DMS 273 (cell line): ENCODE results near the gene NTRK2.

Experiments used
- DNase-seq: peaks from one replicate; lab custom pipeline; 2025; ENCODE audit not compliant: unreplicated experiment; lab: John Stamatoyannopoulos, UW

The NTRK2 gene

DNA sequence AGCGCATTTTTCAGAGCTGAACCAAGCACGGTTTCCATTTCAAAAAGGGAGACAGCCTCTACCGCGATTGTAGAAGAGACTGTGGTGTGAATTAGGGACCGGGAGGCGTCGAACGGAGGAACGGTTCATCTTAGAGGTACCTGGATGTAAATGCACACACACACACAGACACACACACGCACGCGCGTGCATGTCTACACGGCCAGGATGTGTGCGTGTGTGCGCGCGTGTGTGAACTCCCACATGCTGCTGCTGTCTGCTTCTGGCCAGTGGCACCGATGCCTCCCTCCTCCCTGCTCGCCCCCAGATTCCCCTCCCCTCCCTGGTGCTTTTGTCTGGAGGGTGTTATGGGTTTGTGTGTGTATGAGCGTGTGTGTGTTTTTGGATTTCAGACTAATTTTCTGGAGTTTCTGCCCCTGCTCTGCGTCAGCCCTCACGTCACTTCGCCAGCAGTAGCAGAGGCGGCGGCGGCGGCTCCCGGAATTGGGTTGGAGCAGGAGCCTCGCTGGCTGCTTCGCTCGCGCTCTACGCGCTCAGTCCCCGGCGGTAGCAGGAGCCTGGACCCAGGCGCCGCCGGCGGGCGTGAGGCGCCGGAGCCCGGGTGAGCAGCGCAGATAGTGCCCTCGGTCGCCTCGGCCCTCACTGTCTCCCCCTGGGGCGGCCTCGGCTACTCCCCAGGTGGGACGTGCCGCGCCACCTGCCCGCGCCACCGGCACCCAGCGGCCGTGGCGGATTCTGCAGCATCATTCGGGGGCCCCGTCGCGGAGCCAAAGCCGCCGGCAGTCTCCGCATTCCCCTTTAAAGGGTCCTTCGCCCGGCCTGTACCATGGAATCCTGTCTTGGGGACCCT, at the start of gene NTRK2:
Gene NTRK2 (plus strand): TSS at position 442 of the 850 bp plus-strand sequence. CDS start 1,020 bp downstream, outside the sequence.
- peak; percentile 62 for DNase-seq

DNA sequence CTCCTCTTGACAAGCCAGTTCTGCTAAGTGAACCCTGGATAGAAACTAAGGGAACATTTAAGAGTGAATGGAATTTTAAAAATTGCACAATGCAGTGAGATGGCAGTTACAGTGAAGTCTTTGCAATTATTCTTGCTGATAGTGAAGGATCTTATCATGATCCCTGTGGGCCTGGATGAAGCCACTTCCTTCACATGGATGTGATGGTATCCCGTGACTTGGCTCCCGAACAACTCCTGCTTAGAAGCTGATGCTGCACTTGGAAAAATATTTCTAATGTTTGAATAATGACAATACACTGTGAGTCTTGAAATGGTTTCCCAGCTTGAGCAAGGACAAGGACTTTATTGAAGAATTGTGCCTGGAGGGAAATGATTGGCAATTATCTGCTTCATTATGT, 49.2 kb upstream of the NTRK2 start:
- no peak for DNase-seq

DNA sequence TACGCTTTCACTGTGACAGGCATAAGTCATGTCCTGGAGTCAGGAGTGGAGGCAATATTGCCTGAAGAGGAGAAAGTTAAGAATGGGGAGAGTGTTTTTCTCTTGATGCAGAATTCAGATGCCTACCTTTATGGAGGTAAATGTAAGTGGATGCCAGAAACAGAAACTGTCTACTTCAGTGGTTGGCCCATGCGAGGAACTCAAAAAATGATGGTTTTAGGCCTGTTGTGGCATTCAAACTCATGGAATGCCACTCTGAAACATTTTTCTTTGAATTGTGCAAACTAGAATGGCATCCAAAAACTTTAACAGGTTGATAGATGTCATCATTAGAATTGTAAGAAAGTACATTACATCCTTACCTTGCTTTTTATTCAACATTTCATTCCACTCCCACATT, 47.7 kb upstream of the NTRK2 start:
- no peak for DNase-seq

DNA sequence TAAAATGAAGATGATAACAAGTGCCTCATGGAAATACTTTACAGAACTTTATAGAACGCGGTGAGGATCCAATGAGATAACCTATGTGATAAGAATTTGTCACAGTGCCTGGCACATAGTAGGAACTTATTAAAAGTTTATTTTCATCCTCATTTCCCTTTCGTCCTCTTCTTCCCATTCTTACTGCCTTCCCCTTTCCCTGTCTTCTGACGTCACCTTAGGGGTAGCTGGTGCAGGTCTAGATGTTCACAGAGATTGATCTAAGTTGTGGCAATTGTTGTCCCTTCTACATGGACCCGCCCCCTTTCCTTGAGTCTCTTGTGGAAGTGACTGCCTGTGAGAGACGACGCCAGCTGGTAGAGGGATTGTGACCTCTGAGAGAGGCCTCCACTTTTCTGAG, 46.5 kb upstream of the NTRK2 start:
- DNase-seq, result no peak

DNA sequence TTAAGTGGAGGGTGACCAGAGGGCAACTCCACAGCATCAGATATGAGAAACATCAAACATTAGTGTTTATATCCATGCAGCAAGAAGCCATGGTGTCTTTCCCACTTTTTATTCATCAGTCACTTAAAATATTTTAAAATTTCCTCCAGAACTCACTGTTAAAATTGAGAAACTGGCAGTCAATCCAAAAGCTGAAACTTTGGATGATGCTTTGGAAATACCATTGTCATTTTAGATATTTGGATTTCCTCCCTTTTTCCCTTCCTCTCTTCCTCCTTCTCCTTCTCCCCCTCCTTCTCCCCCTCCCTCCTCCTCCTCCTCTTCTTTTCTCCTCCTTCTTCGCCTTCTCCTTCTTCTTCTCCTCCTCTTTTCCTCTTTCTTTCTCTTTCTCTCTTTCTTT, 33.1 kb upstream of the NTRK2 start:
- DNase-seq, result no peak

DNA sequence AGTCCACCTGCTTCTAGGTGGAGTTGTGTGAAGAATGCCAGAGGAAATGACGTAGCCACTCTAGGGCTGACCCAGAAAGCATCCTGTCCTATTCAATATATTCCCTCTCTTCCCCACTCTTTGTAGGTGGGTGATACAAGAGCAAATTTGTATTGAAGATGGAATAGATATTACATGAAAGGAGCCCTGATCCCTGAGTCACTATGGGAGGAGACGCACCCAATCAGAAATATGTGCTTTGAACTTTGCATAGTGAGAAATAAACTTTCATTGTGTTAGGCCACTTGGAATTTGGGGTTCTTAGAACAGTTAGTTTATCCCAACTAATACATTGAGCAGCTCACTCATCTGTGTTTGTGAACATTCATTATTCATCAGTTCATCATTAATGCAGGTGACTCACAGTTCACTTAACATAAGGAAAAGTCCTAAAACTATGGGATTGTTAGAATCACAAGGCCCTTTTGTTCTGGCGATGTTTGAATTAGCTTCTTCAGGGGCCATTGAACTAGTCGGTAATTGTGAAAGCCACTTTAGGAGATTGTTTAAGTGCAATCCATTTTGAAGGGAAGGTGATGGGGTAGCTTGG, 26.9 kb upstream of the NTRK2 start:
- no peak for DNase-seq

DNA sequence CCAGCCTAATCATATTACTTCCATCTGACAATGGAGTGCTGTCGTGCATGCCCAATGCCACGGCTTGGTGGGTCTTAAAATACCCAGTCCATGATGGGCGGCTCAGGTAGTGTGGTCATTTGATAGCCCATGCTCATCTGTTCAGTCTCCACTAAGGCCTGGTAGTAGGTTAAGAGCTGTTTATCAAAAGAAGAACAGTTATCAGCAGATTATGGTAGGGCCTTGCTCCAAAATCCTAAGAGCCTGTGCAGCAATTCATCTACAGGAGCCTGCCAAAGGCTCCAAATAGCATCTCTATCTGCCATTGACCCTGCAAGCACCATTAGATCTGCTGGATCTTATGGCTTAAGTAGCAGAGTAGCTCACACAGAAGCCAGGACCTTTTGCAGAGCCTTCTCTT, 21.8 kb upstream of the NTRK2 start:
- no peak for DNase-seq

DNA sequence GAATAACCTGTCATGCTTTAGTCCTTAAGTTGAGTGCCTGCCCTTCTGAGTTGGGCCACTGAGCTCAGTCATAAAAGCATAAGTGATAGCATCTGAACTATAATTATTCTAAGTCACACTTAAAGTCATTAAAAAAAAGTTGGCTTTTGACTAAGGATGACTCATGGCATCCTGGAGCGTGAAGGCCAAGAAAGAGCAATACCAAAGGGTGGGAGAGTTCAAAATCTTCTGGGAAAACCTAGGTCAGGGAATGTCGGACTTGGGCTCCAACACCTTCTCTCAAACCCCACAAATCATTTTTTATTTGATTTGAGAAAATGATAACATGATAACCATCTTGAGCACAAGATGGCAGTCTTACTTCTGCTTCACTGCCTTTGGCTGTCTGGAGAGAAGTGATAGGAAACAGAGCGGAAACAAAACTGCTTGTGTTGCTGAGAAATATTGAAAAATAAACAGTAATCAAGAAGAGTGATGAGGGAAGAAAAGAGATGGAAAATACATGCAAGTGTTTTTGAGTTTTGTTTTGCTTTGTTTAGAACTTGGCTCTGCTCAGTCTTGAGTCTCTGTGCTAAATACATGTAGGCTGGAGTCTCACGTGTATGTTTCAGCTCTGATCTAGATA, 16.9 kb upstream of the NTRK2 start:
- no peak for DNase-seq

DNA sequence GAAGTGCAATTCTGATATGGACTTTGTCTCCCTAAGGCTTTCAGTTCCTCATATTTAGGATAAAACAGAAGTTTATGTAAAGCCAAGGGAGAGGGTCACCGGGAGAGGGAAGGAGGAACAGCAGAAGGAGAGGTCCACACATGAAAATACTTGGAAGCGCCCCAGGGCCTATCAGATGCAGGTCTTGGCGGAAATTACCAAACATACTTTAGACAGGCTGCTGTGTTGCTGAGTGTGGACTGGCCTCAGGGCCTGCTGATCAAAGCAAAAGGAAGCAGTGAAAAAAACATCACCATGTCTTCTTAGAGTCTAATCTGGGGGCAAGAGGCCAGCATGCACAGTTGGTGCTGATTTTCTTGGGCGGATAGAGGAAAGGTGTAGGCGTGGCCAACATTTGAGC, 14.1 kb upstream of the NTRK2 start:
- DNase-seq, result no peak

DNA sequence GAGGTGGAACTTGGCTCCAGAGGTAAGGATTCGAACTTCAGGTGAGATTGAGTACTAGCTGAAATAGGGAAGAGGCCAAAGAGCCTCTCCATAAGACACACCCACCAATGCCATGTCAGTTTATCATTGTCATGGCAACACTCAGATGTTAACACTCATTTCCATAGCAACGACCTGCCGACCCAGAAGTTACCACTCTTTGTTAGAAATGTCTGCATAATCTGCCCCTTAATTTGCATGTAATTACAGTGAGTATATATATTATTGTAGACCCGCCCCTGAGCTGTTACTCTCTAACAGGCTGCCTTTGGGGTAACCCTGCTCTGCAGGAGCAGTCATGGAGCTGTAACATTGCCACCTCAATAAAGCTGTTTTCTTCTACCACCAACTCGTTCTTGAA, 10.2 kb upstream of the NTRK2 start:
- DNase-seq, result no peak

DNA sequence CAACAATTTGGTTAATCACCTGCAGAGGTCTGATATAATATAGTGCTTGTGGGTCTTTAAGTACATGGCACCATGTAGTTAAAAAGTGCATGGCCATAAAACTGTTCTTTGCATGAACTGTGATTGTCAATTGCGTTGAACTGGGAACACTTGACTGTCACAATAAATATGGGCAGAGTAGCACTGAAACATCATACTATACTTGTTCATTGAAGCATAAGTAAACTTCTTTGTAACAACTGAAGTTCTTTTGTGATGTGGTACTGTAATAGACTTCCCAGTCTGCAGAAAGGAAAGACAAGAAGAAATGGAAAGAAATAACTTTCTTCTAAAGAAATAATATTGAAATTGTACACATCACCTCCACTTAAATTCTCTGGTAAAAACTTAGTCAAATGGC, 9.8 kb upstream of the NTRK2 start:
- DNase-seq, result no peak

DNA sequence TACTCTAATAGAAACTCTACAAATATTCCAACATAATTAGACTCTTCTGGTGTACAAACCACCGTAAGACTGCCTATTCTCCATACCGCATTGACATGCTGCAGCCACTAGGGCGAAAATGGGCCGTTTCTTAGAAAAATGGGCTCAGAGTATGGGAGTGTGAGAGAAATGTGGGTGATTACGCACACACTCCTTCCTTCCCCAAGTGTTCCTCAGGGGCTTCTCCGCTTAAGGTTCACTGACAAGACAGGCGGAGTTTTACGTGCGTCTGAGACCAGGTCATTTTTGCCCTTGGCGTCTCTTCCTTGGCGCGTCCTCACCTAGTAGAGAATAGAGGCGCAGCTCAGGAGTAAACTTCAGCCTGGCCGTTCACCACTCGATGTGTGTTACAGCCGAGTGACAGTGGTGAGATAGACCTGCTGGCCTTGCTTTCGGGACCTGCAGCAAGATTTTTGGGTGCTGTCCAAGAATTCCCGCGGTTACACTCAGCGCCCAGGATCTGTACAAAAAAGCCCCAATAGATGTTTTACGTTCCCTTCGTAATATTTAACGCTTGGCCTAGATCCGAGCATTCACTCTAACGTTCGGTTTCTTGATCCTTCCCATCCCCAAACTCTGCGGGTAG, 1.8 kb upstream of the NTRK2 start:
- peak; percentile 58 for DNase-seq

DNA sequence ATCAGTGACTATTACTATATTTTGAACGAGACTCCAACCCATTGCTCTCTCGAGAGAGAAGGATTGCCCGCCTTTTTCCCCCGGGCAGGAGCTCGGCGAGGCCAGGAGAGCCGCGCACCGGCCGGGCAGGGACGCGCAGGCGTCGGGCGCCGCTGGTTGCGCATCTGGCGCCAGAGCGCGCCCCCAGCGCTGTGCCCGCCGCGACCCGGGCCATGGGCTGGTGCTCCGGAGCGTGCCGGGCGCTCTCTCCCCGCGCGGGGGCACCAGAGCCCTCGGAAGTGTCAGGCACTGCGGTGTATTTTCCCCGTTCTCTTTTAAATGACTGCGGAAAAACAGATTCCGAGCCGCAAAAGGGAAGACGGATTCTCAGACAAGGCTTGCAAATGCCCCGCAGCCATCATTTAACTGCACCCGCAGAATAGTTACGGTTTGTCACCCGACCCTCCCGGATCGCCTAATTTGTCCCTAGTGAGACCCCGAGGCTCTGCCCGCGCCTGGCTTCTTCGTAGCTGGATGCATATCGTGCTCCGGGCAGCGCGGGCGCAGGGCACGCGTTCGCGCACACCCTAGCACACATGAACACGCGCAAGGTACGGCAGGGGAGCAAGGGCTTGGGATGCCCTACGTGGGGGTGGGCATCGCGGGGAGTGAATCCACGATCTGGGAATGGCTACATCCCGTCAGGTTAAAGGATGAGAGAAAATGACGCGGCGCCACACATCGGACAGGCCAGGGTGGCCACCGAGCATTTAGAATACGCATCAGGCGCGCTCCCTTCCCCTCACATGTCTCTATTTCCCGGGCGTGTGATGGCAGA, 1.1 kb upstream of the NTRK2 start:
- DNase-seq, result peak; percentile 93

DNA sequence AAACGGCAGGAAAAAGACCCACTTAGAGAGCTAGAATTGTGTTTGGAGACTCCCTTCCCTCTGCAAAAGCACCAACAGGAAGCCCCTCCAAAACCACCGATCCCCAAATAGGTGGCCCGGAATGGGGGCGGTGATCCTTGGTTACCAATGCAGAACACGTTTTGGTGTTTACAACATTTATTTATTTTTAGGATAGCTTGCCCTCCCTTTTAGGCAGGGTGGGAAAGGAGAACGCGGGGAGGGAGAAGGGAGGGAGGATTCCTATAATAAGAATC, 579 bp upstream of the NTRK2 start:
- peak; percentile 57 for DNase-seq

DNA sequence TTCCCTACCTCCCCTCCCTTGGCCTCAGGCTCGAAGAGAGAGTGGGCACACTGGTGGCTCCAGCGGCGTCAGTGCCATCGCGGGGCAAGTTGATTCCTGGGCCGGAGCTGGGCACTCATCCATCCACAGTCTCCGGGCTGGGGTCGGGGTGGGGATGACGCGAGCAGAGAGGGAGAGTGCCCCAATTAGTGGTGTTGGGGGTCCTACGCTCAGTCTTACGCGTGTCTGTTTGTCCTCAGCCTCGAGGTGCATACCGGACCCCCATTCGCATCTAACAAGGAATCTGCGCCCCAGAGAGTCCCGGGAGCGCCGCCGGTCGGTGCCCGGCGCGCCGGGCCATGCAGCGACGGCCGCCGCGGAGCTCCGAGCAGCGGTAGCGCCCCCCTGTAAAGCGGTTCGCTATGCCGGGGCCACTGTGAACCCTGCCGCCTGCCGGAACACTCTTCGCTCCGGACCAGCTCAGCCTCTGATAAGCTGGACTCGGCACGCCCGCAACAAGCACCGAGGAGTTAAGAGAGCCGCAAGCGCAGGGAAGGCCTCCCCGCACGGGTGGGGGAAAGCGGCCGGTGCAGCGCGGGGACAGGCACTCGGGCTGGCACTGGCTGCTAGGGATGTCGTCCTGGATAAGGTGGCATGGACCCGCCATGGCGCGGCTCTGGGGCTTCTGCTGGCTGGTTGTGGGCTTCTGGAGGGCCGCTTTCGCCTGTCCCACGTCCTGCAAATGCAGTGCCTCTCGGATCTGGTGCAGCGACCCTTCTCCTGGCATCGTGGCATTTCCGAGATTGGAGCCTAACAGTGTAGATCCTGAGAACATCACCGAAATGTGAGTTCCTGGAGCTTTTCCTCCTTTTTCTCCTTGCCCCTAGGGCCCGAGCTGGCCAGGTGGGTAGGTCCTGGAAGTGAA, 861 bp downstream of the NTRK2 start:
- peak; percentile 48 for DNase-seq

DNA sequence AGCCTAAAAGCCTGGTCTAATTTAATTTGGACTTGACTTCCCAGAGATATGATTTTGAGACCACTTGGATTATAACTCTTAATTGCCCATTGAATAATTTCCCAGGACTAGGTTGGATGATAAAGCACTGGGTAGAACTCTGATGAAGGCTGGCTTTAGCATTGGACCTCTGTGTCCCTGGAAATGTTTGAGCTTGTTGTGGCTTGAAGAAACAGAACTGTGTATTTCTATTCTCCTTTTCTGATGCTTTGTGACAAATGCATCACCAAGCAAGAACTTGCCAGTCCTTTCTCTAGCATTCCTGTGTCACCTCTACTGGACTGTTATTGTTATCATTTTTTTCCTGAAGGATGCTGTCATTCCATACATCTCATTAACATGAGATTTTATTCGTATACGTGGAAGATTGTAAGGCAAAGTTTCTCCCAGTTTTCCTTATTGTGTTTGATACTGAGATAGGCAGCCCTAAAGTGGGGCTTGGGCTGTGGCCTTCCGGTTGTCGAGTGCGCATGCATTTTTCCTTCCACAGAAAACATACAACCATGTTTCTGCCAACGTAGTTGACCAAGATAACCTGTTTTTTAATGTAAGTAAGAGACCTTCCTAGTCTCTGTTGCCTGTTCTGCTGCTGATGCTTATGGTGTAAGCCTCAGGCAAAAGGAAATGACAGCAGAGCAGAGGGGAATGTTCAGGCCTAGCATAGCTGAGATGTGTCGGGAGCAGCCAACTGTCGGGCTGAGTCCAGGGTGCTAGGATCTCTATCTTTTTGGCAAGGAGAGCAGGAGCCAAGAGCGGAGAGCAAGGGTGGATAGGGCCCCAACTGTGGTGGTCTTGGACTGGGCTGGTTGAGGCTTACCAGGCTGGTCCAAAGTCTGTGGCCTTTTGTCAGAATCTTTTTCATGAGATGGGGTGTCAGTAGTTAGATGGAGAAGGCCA, 2.3 kb downstream of the NTRK2 start:
- no peak for DNase-seq

DNA sequence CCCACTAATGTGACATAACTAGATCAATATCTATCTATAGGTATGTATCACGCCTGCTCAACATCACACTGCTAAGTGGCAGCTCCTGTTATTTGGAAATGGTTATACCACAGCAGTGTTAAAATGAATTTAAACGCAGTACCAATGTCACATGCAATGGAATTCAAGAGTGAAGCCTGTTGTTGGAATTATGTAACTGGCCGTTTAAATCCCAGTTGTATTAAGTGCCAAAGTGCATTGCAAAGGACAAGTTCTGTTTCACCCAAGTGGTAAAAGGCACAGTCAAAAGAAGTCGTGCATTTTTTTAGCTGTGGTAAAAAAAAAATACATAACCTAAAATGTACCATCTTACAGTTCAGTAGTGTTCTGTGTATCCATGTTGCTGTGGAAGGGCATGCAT, 4.3 kb downstream of the NTRK2 start:
- DNase-seq, result no peak

DNA sequence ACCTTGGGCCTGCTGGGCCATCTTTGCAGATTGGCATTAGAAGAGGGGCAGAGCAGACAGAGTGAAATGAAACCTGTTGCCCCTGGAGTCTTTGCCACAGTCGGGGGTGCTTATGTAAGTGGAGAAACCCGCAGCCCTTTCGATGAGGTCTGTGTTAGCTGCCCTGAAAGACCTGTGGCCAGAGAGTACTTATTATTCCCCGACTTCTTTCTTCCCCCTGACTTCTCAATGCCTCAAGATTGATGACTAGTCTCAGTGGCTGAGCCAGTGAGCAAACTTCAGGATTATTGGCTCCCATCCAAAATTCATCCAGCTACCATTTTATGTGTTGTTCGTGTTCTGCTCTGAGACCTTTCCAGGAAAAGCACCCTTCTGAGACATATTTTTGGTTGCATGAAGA, 7.6 kb downstream of the NTRK2 start:
- DNase-seq, result no peak

DNA sequence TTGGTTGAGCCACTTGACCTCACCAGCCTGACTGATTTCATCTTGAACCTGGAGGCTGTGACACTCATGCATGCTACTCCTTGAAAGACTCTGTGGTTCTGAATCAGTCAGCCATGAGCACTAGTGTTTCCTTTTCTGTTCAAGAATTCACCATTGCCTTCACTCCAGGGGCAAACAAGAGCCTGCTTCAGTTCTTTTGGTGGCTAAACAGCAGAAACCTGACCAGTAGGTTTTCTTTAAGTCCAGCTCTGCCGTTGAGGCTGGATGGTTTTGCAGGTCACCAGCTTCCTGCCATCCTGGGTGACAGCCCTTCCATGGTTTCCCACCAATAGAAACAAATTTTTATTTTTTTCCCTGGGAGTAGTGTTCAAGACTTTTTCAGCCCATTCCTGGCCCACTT, 10.0 kb downstream of the NTRK2 start:
- no peak for DNase-seq
